Skin of body (tissue), 2 donors: ENCODE results near the gene MAJIN. TPM values are rescaled to one million over a fixed set of nuclear protein-coding genes. Genes with fewer than 3 reads are reported as not detected.

Experiments used
- DNase-seq: peaks from one replicate; lab custom pipeline; 2025; lab: John Stamatoyannopoulos, UW
- total RNA-seq: library from RNA; depleted of rRNA; stranded (reverse); fragments of >200 nt; gene quantifications from one replicate; pipeline ENCODE4 v1.2.3, GENCODE V29; 2014

MAJIN gene
- total RNA-seq, 1 donor from 2014 or later: not detected

DNA sequence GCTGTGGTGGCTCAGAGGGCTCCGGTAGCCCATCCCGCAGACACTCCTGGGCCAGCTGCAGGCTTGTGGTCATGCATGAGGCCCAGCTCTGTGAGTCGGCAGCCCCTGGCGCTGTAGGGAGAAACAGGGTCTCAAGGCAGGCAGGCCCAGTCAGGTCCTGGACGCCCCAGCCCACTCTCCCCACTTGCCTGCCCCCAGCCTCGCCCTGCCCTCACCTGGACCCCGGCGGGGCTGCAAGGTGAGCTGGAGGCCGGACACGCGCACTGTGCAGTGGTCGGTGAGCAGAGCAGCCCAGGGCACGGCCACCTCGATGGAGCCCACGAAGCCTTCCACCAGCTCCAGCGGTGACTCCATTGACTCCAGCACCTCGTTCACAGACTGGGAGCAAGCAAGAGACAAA, 57.8 kb downstream of the MAJIN start:
- DNase-seq: no peak

DNA sequence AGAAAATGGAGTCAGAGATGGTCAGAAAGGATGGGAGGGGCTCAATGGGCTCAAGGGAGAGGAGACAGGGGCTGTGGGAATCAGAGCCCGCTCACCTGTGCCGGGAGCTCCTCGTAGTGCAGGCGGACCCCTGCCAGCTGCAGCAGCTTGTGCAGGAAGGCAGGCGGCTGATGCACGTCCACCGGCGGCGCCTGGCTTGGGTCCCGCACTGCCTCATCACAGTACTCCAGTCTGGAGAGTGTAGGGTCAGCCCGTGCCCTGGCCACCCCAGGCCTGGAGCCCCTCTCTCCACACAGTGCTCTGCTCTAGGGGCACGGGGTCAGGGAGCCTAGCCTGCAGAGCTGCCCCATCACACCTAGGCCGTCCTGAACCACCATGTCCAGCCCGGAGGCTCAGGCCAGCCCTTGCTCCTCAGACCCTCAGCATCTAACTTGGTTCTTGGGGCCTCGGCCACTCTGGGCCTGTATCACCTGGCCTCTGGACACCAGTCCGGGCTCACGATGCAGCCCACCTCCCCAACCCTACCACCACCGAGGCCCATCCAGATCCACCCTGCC, 58.7 kb downstream of the MAJIN start:
- no peak for DNase-seq

DNA sequence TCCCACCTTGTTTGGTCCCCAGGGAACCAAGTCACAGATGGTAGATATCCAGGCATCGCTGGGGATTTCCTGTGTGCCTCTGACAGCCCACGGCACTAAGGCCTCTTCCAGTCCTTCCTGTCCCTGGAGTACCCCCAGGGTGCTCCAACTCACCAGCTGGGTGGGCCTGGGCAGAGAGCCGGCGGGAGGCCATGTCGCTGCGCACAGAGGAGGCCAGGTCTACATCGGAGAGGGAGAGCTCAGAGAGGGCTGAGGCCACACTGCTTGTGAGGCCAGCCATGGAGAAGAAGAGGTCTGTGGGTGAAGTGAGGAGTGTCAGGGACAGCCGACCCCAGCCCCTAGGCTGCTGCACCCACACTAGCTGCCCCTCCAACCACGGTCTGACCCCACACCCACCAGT, 60.2 kb downstream of the MAJIN start:
- no peak for DNase-seq

DNA sequence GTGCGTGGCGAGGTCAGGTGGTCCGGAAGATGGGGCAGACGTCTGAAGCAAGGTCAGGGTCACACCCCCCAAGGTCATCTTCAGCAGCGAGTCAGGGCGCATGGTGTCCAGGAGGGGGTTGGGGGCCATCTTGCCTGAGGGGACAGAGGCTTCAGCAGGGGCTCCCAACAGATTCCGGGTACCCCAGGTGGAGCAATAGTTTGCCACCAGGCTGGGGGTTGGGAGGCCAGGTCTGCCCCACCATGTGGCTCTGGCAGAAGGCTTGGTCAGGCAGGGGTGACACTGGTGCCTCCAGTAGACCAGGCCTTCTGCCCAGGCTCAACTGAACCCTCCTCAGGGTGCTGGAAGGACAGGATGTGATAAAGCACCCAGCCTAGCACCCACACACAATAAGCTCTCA, 60.8 kb downstream of the MAJIN start:
- no peak for DNase-seq

DNA sequence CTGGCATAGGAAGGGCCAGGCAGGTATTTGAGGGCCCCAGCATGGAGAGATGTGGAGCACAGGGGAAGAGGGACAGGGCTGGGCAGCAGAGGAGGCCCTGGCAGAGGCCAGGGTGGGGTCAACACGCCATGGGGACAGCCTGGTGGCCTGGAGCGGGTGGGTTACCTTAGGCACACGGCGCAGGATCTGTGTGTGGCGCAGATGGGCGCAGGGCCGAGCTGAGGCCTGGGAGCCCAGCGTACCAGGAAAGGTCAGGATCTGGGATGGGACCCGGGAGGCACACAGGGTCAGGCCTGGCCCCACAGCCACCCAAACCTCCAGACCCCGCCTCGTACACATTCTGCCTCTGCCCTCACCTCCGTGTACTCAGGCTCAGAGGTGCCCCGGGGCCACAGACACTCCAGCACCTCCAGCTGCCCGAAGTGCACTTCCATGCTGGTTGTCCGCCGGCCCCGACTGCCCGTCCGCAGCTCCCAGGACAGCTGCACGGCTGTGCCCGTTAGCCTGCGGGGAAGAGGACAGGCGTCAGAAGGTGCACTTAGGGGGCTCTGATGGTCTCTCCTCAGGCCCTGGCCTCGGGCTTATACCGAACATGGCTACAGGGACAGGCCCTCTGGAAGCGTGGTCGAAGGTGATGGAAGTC, 61.3 kb downstream of the MAJIN start:
- DNase-seq: no peak

DNA sequence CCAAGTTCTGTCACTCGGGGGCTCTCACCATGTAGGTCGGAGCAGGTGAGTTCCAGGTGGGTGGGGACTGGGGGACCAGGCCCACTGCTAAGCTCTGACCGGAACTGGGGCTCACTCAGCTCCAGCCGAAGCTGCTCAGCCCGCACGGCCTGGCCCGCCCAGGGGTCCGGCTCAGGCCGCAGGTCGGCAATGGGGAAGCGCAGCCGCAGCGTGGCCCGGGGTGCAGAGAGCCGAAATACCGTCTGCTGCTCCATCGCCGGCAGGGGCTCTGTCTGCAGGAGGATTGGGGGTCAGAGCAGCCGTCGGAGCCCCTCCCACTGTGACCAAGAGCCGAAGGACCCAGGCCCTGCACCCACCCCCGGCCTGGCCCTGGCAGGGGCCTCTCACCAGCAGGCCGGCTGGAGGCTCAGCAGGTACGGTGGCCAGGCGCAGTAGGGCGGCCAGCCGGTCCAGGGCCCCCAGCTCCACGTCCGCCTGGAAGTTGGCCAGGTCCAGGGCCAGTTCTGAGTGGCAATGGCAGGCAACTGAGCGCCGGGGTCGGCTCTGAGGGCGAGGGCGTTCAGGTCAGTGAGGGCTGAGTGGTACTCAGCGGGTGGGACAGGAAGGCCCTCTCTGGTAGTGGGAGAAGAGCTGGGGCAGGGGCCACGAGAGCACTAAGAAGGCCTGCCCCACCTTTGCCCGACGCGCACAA, 62.1 kb downstream of the MAJIN start:
- DNase-seq: no peak

DNA sequence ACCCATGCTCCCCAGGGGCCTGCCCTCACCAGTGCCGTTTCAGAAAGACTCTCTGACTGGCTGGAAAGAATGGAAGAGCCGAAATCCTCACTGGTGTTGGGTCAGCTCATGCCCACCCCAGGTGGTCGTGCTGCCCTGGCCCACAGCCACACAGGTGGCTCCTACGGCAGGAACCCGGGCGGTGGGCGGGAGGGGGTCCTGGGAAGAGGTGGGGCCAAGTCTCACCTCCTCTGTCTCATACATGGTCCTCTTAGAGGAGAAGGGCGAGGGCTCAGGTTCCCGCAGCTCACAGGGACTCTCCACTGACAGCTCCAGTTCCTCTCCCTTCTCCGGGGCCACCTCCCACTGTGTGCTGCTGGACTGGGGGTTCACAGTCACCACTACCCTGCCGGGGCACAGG, 63.1 kb downstream of the MAJIN start:
- no peak for DNase-seq

DNA sequence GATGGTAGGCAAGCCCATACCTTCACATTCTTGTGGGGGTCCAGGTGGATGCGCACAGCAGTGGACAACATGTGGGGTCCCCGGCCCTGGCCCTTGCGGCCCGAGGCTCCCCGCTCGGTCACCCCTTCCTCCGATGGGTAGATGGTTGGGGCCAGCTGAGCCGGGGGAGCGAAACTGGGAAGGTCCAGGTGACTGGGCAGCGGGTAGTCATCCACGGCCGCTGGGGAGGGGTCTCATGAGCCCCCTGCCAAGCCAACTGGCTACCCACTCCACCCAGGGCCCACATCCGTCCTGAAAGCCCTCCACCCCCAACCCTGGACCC, 65.6 kb downstream of the MAJIN start:
- no peak for DNase-seq

DNA sequence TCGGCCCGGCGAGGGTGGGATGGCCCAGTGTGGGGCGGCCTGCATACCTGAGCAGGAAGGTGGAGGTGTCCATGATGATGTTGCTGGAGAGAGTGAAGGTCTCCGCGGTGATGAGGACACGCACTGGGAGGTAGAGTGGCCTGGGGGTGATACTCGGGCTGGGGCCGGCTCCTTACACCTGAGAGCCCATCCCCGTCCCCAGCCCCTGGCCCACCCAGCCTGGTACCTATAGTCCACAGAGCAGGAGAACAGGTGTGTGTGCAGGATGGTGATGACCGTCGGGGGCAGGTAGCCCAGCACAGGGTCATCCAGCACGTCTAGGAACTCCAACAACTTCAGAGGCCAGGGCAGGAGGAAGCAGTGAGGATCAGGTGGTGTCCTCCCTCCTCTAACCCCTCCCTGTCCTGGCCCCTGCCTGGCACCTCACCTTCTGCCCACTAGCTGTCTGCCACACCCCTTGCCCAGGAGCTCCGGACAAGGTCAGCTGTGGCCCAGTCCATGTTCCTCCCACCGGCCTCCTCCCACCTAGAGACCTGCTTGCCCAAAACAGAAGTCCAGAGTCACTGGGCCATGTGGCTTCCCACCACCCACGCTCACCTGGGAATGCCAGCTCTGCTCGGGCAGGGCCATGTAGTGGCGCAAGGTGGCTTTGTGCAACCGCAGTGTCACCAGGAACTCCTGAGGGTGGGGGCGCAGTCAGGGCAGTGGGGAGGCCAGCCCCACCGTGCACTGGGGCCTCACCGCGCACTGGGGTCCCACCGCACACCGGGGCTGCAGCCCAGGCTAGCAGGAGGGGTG, 66.2 kb downstream of the MAJIN start:
- DNase-seq: no peak

DNA sequence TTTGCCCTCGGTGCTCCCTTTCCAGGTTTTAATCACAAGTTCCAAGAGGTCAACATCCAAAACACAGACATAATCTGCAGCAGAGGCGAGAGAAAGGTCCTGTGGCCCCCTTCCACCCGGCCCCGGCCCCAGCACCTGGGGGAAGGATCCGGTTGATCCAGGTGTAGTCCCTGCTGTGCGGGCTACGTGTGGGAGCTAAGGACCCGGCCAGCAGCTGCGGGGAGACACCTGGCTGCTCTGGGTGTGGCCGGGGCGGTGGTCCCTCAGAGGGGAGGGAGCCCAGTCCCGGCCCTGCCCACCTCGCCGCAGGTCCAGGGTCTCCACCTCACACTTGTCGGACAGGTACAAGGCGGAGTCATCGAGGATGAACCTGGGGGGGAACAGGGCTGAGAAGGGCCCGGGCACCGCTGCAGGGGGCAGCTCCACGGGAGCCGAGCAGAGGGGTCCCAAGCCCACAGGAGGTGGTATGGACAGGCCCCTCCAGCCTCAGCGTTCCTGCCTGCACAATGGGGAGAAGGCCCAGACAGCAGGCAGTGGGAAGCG, 68.5 kb downstream of the MAJIN start:
- no peak for DNase-seq

DNA sequence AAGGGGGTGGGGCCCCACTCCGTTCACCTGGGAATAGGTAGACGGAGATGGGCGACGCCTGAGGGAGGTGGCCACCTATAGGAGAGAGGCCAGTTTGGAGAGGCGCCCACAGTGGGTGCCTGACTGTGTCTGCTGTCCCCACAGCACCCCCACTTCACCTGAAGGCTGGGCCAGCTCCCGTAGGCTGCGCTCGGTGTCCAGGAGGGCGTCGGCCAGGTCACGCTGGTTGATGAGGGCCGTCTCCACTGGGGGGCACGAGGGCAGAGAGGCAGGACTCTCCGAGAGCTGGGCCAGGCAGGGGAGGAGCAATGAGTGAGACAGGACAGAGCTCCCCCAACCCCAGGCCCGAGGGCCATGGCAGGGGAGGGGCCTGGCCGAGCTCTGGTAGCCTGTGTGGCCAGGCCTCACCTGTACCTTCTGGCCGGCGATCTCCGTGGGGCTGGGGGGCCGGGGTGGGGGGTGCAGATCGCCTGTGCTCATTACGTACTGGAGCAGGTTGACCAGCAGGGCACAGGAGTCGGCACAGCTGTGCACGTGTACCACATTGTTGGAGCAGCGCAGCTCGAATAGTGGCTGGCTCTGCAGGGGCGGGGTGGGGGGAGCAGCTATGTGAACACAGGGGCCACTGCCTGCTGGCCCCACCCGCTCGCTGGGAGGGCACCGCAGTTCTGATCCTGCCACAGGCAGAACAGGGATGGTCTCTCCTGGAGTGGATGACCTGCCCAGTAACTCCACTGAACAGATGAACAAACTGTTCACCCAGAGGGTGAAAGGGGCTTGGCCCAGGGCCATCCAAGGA, 69.6 kb downstream of the MAJIN start:
- no peak for DNase-seq

DNA sequence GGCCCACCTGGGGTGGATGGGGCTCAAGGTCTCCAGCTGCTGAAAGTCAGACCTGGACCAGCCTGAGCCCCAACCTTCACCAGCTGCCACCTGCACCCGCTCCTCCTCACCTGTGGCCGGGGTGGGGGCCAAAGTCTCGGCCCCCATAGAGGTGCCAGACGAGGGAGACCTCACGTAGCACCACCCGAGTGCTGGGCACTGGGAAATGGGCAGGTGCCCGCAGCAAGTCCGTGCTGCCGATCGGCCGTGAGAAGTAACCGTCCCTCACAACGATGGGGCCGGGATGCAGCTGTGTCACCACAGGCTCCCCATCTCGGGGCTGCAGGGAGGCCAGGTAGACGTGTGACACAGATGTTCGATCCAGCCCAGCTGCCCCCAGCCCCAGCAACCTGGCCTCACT, 71.1 kb downstream of the MAJIN start:
- no peak for DNase-seq

DNA sequence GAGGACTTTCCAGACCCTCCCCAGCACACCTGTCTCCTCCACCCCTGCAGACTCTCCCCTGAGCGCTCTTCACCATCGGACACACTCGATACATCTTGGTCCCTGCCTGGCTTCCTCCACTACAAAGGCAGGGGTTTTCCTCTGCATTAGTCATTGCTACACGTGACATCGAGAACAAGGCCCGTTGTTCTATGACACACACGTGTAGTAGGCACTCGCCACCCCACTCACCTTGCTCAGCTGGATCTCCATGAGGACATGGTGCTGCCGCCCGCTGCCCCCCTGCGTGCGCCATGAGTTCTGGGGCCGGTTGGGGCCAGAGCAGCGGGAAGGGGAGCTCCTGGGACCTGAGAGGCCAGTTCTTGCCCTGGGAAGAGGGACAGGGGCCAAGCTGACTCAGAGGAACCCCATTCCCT, 71.6 kb downstream of the MAJIN start:
- no peak for DNase-seq

DNA sequence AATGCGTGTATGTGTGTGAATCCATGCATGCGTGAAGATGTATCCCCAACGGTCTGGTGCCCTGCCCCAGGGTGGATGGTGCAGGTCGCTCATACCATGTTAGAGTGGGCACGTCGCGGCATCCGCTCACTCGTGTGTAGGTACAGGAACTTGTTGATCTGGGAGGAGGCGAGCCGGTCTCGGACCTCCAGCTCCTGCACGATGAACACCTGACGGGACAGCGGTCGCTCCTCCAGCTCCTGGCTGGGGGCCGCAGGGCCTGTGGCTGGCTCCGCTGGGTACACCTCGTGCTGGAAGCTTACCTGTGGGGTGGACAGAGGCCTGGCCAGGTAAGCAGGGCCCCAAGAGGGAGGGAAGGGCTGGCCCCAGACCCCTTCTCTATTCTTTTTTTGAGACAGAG, 73.4 kb downstream of the MAJIN start:
- no peak for DNase-seq

DNA sequence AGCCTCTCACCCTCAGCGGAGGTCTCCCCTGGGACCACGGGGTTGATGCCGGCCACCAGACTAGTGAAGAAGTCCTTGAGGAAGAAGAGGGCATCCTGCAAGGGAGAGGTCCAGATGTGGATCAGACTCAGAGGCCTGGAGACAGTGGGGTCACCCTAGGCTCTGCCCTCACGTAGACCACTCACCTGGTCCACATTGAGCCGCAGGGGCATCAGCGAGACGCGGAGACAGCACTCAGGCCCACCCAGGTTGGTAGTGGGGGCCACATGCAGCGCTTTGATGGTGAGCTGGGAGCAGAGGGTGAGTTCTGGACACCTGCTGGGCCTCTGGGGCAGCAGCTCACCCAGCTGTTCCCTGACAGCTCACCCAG, 73.8 kb downstream of the MAJIN start:
- DNase-seq: no peak

DNA sequence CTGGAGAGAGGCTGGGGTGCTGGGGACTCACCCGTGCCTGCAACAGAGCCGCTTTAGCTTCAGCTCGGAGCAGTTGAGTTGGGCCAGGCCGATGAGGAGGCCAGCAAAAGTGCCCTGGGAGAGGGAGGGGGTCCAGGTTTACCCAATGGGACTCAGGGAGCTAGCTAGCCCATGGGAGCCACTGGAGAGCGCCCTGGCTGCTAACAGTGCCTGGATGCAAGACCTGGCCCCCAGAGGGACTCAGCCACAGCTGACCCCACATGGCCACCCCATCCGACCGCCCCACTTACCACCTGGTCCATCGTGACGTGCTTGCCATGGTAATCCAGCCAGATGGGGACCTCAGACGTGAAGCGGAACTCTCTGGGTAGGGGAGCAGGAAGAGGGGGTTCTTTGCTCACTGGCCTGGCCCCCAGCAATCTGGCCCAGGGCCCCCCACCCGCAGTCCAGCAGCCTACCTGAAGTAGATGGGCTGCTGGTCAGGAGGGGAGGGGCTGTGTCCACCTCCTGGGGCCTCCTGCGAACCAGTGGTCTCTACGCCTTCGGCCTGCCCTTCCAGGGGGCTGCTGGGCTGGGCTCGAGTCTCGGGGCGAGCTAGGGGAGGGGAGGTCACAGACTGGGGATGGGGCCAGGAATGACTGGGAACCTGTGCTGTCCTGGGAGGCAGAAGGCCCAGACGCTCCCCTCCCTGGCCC, 74.4 kb downstream of the MAJIN start:
- no peak for DNase-seq

DNA sequence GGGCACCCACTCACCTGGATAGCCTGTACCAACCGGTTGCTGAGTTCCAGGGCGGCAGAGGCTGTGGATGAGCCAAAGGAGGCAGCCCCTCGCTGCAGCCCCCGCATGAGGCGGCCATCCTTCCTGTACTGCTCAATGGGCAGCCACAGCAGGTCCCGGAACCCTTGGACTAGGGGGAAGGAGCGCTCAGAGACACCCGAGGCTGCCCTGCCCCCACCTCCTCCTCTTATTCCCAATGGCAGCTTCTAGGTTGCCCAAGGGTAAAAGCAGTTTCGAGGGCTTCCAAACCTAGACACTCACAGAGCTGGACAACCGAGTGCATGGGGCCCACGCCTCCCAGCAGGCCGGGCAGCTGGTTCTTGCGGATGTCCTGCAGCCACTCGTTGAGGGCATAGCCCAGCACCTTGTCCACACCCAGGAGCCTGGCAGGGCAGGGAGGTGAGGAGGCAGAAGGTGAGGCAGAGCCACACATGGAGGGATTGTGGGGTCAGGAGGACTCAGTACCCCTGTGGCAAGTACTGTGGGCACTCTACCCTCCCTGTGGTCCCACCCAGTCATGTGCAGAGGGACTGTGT, 75.4 kb downstream of the MAJIN start:
- no peak for DNase-seq

DNA sequence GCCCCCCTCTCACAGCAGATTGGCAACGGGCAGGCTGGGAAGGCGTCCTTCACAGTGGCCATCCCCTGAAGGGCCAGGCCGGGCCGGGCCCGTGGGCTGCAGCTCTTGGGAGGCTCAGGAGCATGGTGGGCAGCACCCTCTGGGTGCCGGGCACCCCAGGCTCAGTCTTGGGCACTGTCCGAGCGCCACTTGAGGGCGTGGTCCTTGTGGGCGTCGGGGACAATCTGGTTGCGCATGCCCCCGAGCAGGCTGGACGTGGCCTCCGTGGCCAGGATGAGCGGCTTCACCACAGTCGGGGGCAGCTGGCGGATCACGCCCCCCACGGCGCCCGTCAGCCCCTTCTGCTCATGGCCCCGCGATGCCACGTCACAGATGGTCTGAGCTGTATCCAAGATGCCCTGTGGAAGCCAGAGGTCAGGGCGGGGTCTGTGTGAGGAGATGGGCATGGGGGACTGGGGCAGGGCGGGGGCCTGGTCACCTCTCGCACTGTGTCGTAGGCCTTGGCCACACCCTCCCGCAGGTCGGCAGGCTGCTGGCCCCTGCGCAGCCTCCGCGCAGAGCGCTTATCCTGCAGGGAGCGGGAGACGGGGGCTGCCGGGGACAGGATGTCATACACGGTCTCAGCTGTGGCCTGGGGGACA, 77.0 kb downstream of the MAJIN start:
- DNase-seq: no peak

DNA sequence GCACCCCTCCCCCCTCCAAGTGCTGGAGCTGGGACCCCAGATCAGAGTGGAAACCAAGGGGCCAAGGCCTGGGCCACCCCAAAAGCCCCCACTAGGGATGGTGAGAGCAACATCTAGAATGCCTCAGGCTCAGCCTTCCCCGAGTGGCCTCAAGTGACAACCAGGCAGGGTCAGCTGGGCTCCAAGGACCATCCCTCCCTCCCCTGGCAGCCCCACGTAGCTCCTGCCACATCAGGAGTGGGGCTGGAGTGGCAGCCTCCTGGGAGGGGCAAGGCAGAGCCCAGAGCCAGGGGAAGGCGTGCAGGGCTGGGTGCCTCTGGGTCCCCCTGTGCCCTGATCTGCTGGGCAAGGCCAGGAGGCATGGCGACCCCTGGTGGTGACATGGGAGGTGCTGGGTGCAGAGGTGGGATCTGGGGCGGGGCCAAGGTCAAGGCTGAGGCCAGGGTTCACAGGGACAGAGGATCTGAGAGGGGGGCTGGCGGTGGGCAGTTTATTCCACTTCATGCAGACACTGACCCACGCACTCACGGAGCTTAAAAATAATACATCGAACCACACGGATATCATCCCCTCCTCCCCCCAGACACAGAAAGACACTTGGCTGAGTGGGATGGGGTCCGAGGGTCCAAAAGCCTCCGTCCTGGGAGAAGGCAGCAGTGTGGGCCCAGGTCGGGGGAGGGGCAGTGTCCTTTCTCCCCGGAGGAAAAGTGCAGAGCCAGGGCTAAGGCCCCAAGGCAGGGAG, 77.7 kb downstream of the MAJIN start:
- DNase-seq: peak; percentile 11
